MCF 10A (cell line): Measurements from ENCODE around the gene BANP. TPM values are rescaled to one million over a fixed set of nuclear protein-coding genes. Genes with fewer than 3 reads are reported as not detected.
"Not testable (repeated sequence)": the region's sequence is repeated elsewhere in the genome, so short reads cannot be mapped to it uniquely, and the experiment has no call there.

Experiments
- BruUV-seq: library from RNA; stranded (reverse); fragments of 400-500 nt; replicated peaks from 2 replicates; lab custom pipeline; 2021; lab: Mats Ljungman, UMichigan
- CTCF ChIA-PET: fragments of 300-600 bp; sonication (Branson Sonifier 250); formaldehyde crosslinking; extraction: SDS; loops from one replicate; lab custom pipeline; 2021; ENCODE audit warnings: antibody characterized with exemption, inconsistent platforms; lab: Yijun Ruan, JAX
- POLR2A ChIA-PET: fragments of 300-600, 350-650 bp; sonication (Branson Sonifier 250); formaldehyde crosslinking; extraction: SDS; loops from one replicate; lab custom pipeline; 2020; ENCODE audit warnings: antibody characterized with exemption, inconsistent platforms; lab: Yijun Ruan, JAX
- DNase-seq: peaks from one replicate; pipeline ENCODE4 v3.0.0-alpha.2; 2018; ENCODE audit not compliant: unreplicated experiment
- H3K27ac Mint-ChIP-seq: one replicate; pipeline ENCODE4 v1.8.0; 2022; ENCODE audit warnings: mild to moderate bottlenecking, low read depth, mixed read lengths; ENCODE audit not compliant: unreplicated experiment
- H3K27me3 Mint-ChIP-seq: one replicate; pipeline ENCODE4 v1.8.0; 2022; ENCODE audit warnings: mixed read lengths; ENCODE audit not compliant: insufficient read depth, unreplicated experiment
- H3K36me3 Mint-ChIP-seq: one replicate; pipeline ENCODE4 v1.8.0; 2022; ENCODE audit warnings: mild to moderate bottlenecking, moderate library complexity, mixed read lengths; ENCODE audit not compliant: insufficient read depth, unreplicated experiment
- H3K4me1 Mint-ChIP-seq: one replicate; pipeline ENCODE4 v1.8.0; 2022; ENCODE audit warnings: mixed read lengths; ENCODE audit not compliant: insufficient read depth, unreplicated experiment
- H3K4me3 Mint-ChIP-seq: one replicate; pipeline ENCODE4 v1.8.0; 2022; ENCODE audit warnings: mild to moderate bottlenecking, moderate library complexity, mixed read lengths; ENCODE audit not compliant: unreplicated experiment
- H3K9me3 Mint-ChIP-seq: one replicate; pipeline ENCODE4 v1.8.0; 2022; ENCODE audit warnings: mixed read lengths; ENCODE audit not compliant: unreplicated experiment
- intact Hi-C: fragments of 100-400 bp; cut with micrococcal nuclease; formaldehyde crosslinking; loops from 2 replicates; pipeline ENCODE4 v1.14.1; 2022
- total RNA-seq: library from RNA; stranded (reverse); gene quantifications from 2 replicates; pipeline ENCODE4 v1.2.3, GENCODE V29; 2022
- TF ChIP-seq, protein P1 (sequence below): fragments of 200-600 bp; IDR thresholded peaks from one replicate; pipeline ENCODE4 v1.8.0; 2022; ENCODE audit warnings: antibody characterized with exemption, mild to moderate bottlenecking; ENCODE audit not compliant: unreplicated experiment

Gene BANP
- total RNA-seq, 1 experiment from 2014 or later, result 38.2 TPM

GRCh38 chr16:88073201-88073721 lies 122.0 kb downstream of the BANP start:
- Mint-ChIP-seq H3K27me3 (no peaks in the 10 kb centered on the region), H3K36me3 (peaks cover 25% of the 10 kb centered on the region), H3K4me1 (no peaks in the 10 kb centered on the region), H3K4me3 (no peak overlapping the region), H3K9me3 (no peaks in the 10 kb centered on the region), H3K27ac (no peak overlapping the region)
- ChIA-PET POLR2A (no interaction called here), CTCF (interaction anchor here (0.6 kb wide), 1 partner anchor 147 kb away, joined by 4 read pairs; no protein-coding TSS in a partner anchor)
- DNase-seq, result no peak
- TF ChIP-seq, protein P1, sequence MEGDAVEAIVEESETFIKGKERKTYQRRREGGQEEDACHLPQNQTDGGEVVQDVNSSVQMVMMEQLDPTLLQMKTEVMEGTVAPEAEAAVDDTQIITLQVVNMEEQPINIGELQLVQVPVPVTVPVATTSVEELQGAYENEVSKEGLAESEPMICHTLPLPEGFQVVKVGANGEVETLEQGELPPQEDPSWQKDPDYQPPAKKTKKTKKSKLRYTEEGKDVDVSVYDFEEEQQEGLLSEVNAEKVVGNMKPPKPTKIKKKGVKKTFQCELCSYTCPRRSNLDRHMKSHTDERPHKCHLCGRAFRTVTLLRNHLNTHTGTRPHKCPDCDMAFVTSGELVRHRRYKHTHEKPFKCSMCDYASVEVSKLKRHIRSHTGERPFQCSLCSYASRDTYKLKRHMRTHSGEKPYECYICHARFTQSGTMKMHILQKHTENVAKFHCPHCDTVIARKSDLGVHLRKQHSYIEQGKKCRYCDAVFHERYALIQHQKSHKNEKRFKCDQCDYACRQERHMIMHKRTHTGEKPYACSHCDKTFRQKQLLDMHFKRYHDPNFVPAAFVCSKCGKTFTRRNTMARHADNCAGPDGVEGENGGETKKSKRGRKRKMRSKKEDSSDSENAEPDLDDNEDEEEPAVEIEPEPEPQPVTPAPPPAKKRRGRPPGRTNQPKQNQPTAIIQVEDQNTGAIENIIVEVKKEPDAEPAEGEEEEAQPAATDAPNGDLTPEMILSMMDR, result no peak
- intact Hi-C loops, result no loop called here
- BruUV-seq, result no TSS peak

GRCh38 chr16:88074041-88074440 lies 122.8 kb downstream of the BANP start:
- CTCF ChIA-PET, result no interaction called here
- H3K4me3 Mint-ChIP-seq, result no peak overlapping the region
- POLR2A ChIA-PET, result no interaction called here
- intact Hi-C loops, result no loop called here
- H3K27me3 Mint-ChIP-seq, result no peaks in the 10 kb centered on the region
- no peak for DNase-seq
- H3K36me3 Mint-ChIP-seq, result peaks cover 25% of the 10 kb centered on the region
- H3K4me1 Mint-ChIP-seq, result no peaks in the 10 kb centered on the region
- TF ChIP-seq, protein P1, result no peak
- no peaks in the 10 kb centered on the region for H3K9me3 Mint-ChIP-seq
- no peak overlapping the region for H3K27ac Mint-ChIP-seq
- BruUV-seq, result no TSS peak

GRCh38 chr16:88076211-88076931 lies 125.1 kb downstream of the BANP start:
- intact Hi-C loops, result no loop called here
- Mint-ChIP-seq H3K4me3 (no peak overlapping the region), H3K27me3 (no peaks in the 10 kb centered on the region), H3K4me1 (no peaks in the 10 kb centered on the region), H3K36me3 (peaks cover 19% of the 10 kb centered on the region), H3K27ac (no peak overlapping the region), H3K9me3 (no peaks in the 10 kb centered on the region)
- TF ChIP-seq, protein P1, result no peak
- no TSS peak for BruUV-seq
- DNase-seq, result no peak
- ChIA-PET POLR2A (no interaction called here), CTCF (no interaction called here)

- H3K4me3 Mint-ChIP-seq, H3K4me1 Mint-ChIP-seq, DNase-seq, BruUV-seq, CTCF ChIA-PET, H3K27ac Mint-ChIP-seq, H3K9me3 Mint-ChIP-seq, intact Hi-C loops, POLR2A ChIA-PET, H3K27me3 Mint-ChIP-seq: not testable (repeated sequence)
- H3K36me3 Mint-ChIP-seq, result peaks cover 13% of the 10 kb centered on the region
Observed at GRCh38 chr16:88076932-88077320, 125.7 kb downstream of the BANP start.
